ENCODE measurements around the gene SCYGR3.

The SCYGR3 gene

DNA sequence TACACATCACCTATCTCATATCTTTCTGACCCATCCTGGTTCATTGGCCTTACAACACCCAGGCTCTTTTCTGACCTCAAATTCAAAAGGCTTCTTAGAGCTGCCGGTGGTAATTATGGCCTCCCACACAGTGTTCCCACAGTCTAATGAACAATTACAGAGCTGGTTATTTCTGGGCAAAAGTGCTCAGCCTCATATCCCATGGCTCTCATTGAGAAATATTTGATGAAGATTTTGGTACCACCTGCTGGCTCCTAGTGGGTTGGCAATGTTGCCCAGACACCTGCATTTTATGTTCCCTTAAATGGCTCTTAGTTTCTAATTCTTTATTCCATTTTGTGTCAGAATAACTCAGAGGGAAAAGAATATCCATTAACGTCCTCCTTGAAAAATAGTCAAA is 36.0 kb downstream of the SCYGR3 start:
- Histone ChIP-seq H2AFZ (ENCODE audit: low read depth, low read length) (no peak overlapping the region), H3K9ac (ENCODE audit: low read length) (no peak overlapping the region), H3K4me2 (ENCODE audit: low read length) (no peak overlapping the region), H3K4me3 (ENCODE audit: low read length) (no peak overlapping the region), H3K4me1 (ENCODE audit: low read length) (no peaks in the 10 kb centered on the region), H4K20me1 (ENCODE audit: insufficient read depth, low read length) (no peaks in the 10 kb centered on the region), H3K9me3 (ENCODE audit: insufficient read depth, low read length) (no peaks in the 10 kb centered on the region), H3K79me2 (ENCODE audit: low read length) (no peaks in the 10 kb centered on the region), H3K27me3 (ENCODE audit: low read depth, low read length) (no peaks in the 10 kb centered on the region), H3K36me3 (replicated peaks; ENCODE audit: low read depth, low read length) (no peaks in the 10 kb centered on the region), H3K27ac (ENCODE audit: low read length) (no peak overlapping the region)
- no peak for TF ChIP-seq EZH2phosphoT487 (IDR thresholded peaks at IDR 0.05; ENCODE audit: low read depth)
- TF ChIP-seq, protein P1, sequence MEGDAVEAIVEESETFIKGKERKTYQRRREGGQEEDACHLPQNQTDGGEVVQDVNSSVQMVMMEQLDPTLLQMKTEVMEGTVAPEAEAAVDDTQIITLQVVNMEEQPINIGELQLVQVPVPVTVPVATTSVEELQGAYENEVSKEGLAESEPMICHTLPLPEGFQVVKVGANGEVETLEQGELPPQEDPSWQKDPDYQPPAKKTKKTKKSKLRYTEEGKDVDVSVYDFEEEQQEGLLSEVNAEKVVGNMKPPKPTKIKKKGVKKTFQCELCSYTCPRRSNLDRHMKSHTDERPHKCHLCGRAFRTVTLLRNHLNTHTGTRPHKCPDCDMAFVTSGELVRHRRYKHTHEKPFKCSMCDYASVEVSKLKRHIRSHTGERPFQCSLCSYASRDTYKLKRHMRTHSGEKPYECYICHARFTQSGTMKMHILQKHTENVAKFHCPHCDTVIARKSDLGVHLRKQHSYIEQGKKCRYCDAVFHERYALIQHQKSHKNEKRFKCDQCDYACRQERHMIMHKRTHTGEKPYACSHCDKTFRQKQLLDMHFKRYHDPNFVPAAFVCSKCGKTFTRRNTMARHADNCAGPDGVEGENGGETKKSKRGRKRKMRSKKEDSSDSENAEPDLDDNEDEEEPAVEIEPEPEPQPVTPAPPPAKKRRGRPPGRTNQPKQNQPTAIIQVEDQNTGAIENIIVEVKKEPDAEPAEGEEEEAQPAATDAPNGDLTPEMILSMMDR (IDR thresholded peaks at IDR 0.05; ENCODE audit: low read depth, low read length), result peak; percentile 36; the same call in 1 of the 2 replicates

DNA sequence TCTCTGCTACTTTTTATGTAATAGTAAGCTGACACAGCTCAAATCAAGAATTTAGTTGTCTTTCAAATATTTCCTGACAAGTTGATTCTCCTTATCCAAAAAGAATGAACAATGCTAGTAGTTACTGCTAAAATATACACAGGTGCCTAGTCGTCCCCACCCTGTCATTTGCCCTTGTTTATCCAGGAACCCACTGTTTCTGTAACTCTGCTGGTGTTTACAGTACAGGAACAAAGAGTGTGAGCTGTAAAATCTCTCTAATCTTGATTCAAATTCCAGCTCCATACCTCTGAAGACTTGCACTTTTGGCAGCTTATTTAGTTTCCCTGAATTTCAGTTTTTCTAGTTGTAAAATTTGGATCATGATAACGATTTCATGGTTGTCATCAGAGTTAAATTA is 37.1 kb downstream of the SCYGR3 start:
- H3K27me3 ChIP-seq (ENCODE audit: low read depth, low read length), result no peaks in the 10 kb centered on the region
- H3K4me1 ChIP-seq (ENCODE audit: low read length), result no peaks in the 10 kb centered on the region
- no peak overlapping the region for H3K4me2 ChIP-seq (ENCODE audit: low read length)
- no peak for TF ChIP-seq EZH2phosphoT487 (IDR thresholded peaks at IDR 0.05; ENCODE audit: low read depth)
- TF ChIP-seq, protein P1 (IDR thresholded peaks at IDR 0.05; ENCODE audit: low read depth, low read length), result no peak
- H4K20me1 ChIP-seq (ENCODE audit: insufficient read depth, low read length), result no peaks in the 10 kb centered on the region
- H3K36me3 ChIP-seq (replicated peaks; ENCODE audit: low read depth, low read length), result no peaks in the 10 kb centered on the region
- no peak overlapping the region for H3K4me3 ChIP-seq (ENCODE audit: low read length)
- H3K79me2 ChIP-seq (ENCODE audit: low read length), result no peaks in the 10 kb centered on the region
- no peak overlapping the region for H3K9ac ChIP-seq (ENCODE audit: low read length)
- no peak overlapping the region for H2AFZ ChIP-seq (ENCODE audit: low read depth, low read length)
- H3K9me3 ChIP-seq (ENCODE audit: insufficient read depth, low read length), result no peaks in the 10 kb centered on the region
- no peak overlapping the region for H3K27ac ChIP-seq (ENCODE audit: low read length)

- no peaks in the 10 kb centered on the region for H4K20me1 ChIP-seq (ENCODE audit: insufficient read depth, low read length)
Observed at GRCh38 chr2:227576812-227577211, 37.8 kb downstream of the SCYGR3 start.

DNA sequence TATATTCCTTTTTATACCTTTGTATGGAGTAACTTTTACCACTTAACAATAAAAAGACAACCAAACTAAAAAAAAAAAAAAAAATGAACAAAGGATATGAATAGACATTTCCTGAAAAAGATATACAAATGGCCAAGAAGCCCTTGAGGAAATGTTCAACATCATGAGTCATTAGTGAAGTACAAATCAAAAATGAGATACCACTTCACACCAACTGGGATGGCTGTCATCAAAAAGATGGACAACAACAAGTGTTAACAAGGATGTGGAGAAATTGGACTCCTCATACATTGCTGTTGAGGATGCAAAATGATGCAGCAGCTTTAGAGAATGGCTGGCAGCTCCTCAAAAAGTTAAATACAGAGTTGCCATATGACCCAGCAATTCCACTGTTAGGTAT is 38.5 kb downstream of the SCYGR3 start:
- no peak overlapping the region for H3K4me3 ChIP-seq (ENCODE audit: low read length)
- no peak overlapping the region for H3K4me2 ChIP-seq (ENCODE audit: low read length)
- H3K9ac ChIP-seq (ENCODE audit: low read length), result no peak overlapping the region
- H3K79me2 ChIP-seq (ENCODE audit: low read length), result no peaks in the 10 kb centered on the region
- no peaks in the 10 kb centered on the region for H3K4me1 ChIP-seq (ENCODE audit: low read length)
- H4K20me1 ChIP-seq (ENCODE audit: insufficient read depth, low read length), result no peaks in the 10 kb centered on the region
- no peaks in the 10 kb centered on the region for H3K36me3 ChIP-seq (replicated peaks; ENCODE audit: low read depth, low read length)
- H3K27ac ChIP-seq (ENCODE audit: low read length), result no peak overlapping the region
- H2AFZ ChIP-seq (ENCODE audit: low read depth, low read length), result no peak overlapping the region
- no peaks in the 10 kb centered on the region for H3K27me3 ChIP-seq (ENCODE audit: low read depth, low read length)
- TF ChIP-seq EZH2phosphoT487 (IDR thresholded peaks at IDR 0.05; ENCODE audit: low read depth), result no peak
- TF ChIP-seq, protein P1 (IDR thresholded peaks at IDR 0.05; ENCODE audit: low read depth, low read length), result no peak
- H3K9me3 ChIP-seq (ENCODE audit: insufficient read depth, low read length), result no peaks in the 10 kb centered on the region

More at GRCh38 chr2:227576812-227577211, 37.8 kb downstream of the SCYGR3 start:
- H3K4me3 ChIP-seq (ENCODE audit: low read length), result no peak overlapping the region
- no peaks in the 10 kb centered on the region for H3K27me3 ChIP-seq (ENCODE audit: low read depth, low read length)
- no peak overlapping the region for H3K4me2 ChIP-seq (ENCODE audit: low read length)
- H3K27ac ChIP-seq (ENCODE audit: low read length), result no peak overlapping the region
- no peaks in the 10 kb centered on the region for H3K36me3 ChIP-seq (replicated peaks; ENCODE audit: low read depth, low read length)
- H3K9me3 ChIP-seq (ENCODE audit: insufficient read depth, low read length), result no peaks in the 10 kb centered on the region
- H2AFZ ChIP-seq (ENCODE audit: low read depth, low read length), result no peak overlapping the region
- TF ChIP-seq, protein P1 (IDR thresholded peaks at IDR 0.05; ENCODE audit: low read depth, low read length), result no peak
- TF ChIP-seq EZH2phosphoT487 (IDR thresholded peaks at IDR 0.05; ENCODE audit: low read depth), result no peak
- H3K9ac ChIP-seq (ENCODE audit: low read length), result no peak overlapping the region
- H3K4me1 ChIP-seq (ENCODE audit: low read length), result no peaks in the 10 kb centered on the region
- no peaks in the 10 kb centered on the region for H3K79me2 ChIP-seq (ENCODE audit: low read length)

All from OCI-LY3 (cell line).